IMR-90 (cell line): ENCODE data around the gene ZFHX3. TPM values are rescaled to one million over a fixed set of nuclear protein-coding genes. Genes with fewer than 3 reads are reported as not detected.

Source experiments
- ATAC-seq: fragments of 200-7000 bp; cut with Tn5 transposase; 2 replicates; pipeline ENCODE4 v1.9.1; 2020; ENCODE audit warnings: low read depth, mild to moderate bottlenecking, moderate library complexity
- BruUV-seq: library from RNA; stranded (reverse); fragments of 400-500 nt; replicated peaks from 2 replicates; lab custom pipeline; 2021; lab: Mats Ljungman, UMichigan
- CTCF ChIA-PET: fragments of 300-600 bp; formaldehyde crosslinking; extraction: SDS; loops from one replicate; lab custom pipeline; 2021; ENCODE audit warnings: antibody characterized with exemption; lab: Yijun Ruan, JAX
- POLR2A ChIA-PET: fragments of 300-600 bp; sonication (Branson Sonifier 250); formaldehyde crosslinking; loops from one replicate; lab custom pipeline; 2022; ENCODE audit warnings: antibody characterized with exemption; ENCODE audit not compliant: unreplicated experiment; lab: Charles Lee
- DNase-seq: peaks from one replicate; pipeline ENCODE4 v3.0.0; 2013
- H2AFZ ChIP-seq: replicated peaks from 2 replicates; pipeline ENCODE3; 2013; ENCODE audit warnings: low read length, mild to moderate bottlenecking; ENCODE audit not compliant: poor library complexity
- H2AK5ac ChIP-seq: 2 replicates; pipeline ENCODE4 v1.6.1; 2013; ENCODE audit warnings: low read depth, low read length, inconsistent platforms
- H2AK9ac ChIP-seq: replicated peaks from 2 replicates; pipeline ENCODE3; 2013; ENCODE audit warnings: mild to moderate bottlenecking, low read depth, low read length, moderate library complexity; ENCODE audit not compliant: poor library complexity
- H2BK120ac ChIP-seq: 2 replicates; pipeline ENCODE4 v1.6.1; 2013; ENCODE audit warnings: low read depth, low read length, inconsistent platforms
- H2BK15ac ChIP-seq: 3 replicates; pipeline ENCODE4 v1.6.1; 2013; ENCODE audit warnings: low read depth, low read length, inconsistent platforms
- H2BK20ac ChIP-seq: 2 replicates; pipeline ENCODE4 v1.6.1; 2013; ENCODE audit warnings: low read depth, mild to moderate bottlenecking, inconsistent platforms, low read length, moderate library complexity
- H2BK5ac ChIP-seq: 2 replicates; pipeline ENCODE4 v1.6.1; 2013; ENCODE audit warnings: mild to moderate bottlenecking, low read depth, low read length, inconsistent platforms; ENCODE audit not compliant: poor library complexity, severe bottlenecking
- H3K14ac ChIP-seq: replicated peaks from 2 replicates; pipeline ENCODE4 v1.6.1; 2013; ENCODE audit warnings: low read depth, low read length, inconsistent platforms
- H3K18ac ChIP-seq: 2 replicates; pipeline ENCODE4 v1.6.1; 2013; ENCODE audit warnings: low read depth, low read length, control low read depth
- H3K23ac ChIP-seq: 2 replicates; pipeline ENCODE4 v1.6.1; 2013; ENCODE audit warnings: low read depth, low read length, inconsistent platforms
- H3K27ac ChIP-seq: 2 replicates; pipeline ENCODE4 v1.5.1; 2013; ENCODE audit warnings: mild to moderate bottlenecking, control low read depth, low read length; ENCODE audit not compliant: insufficient read depth
- H3K27me3 ChIP-seq: 2 replicates; pipeline ENCODE4 v1.6.1; 2013; ENCODE audit warnings: low read length; ENCODE audit not compliant: control insufficient read depth, insufficient read depth
- H3K36me3 ChIP-seq: 2 replicates; pipeline ENCODE4 v1.6.1; 2013; ENCODE audit warnings: low read length, mixed read lengths; ENCODE audit not compliant: control insufficient read depth, insufficient read depth
- H3K4ac ChIP-seq: 2 replicates; pipeline ENCODE4 v1.6.1; 2013; ENCODE audit warnings: low read depth, low read length, inconsistent platforms
- H3K4me1 ChIP-seq: 2 replicates; pipeline ENCODE4 v1.6.1; 2013; ENCODE audit warnings: low read length, mixed read lengths; ENCODE audit not compliant: control insufficient read depth, insufficient read depth
- H3K4me2 ChIP-seq: 2 replicates; pipeline ENCODE4 v1.6.1; 2013; ENCODE audit warnings: low read depth, mild to moderate bottlenecking, control low read depth, low read length, moderate library complexity
- H3K4me3 ChIP-seq: 2 replicates; pipeline ENCODE4 v1.5.1; 2013; ENCODE audit warnings: low read depth, mild to moderate bottlenecking, control low read depth, low read length, moderate library complexity; ENCODE audit not compliant: insufficient read depth
- H3K56ac ChIP-seq: 2 replicates; pipeline ENCODE4 v1.6.1; 2013; ENCODE audit warnings: low read length, inconsistent platforms; ENCODE audit not compliant: insufficient read depth; ENCODE audit errors: extremely low read depth
- H3K79me1 ChIP-seq, 2 experiments: 2 replicates each; pipeline ENCODE4 v1.6.1; 2013; ENCODE audit warnings: low read length in 2 of 2, inconsistent platforms in 1 of 2, low read depth in 1 of 2
- H3K9ac ChIP-seq: 2 replicates; pipeline ENCODE4 v1.6.1; 2013; ENCODE audit warnings: low read depth, low read length, control low read depth
- H3K9me1 ChIP-seq: 2 replicates; pipeline ENCODE4 v1.6.1; 2013; ENCODE audit warnings: low read length, inconsistent platforms; ENCODE audit not compliant: insufficient read depth
- H3K9me3 ChIP-seq: 2 replicates; pipeline ENCODE4 v1.6.1; 2013; ENCODE audit warnings: low read length; ENCODE audit not compliant: control insufficient read depth, insufficient read depth
- H4K20me1 ChIP-seq: 2 replicates; pipeline ENCODE4 v1.6.1; 2013; ENCODE audit warnings: low read length, inconsistent platforms; ENCODE audit not compliant: insufficient read depth
- H4K5ac ChIP-seq: 2 replicates; pipeline ENCODE4 v1.6.1; 2013; ENCODE audit warnings: mild to moderate bottlenecking, low read depth, low read length, control low read depth
- H4K8ac ChIP-seq, 2 experiments: 2 replicates each; pipeline ENCODE4 v1.6.1; 2013; ENCODE audit warnings: low read depth in 2 of 2, low read length in 2 of 2, control low read depth in 1 of 2, inconsistent platforms in 1 of 2
- H4K91ac ChIP-seq: 2 replicates; pipeline ENCODE4 v1.6.1; 2013; ENCODE audit warnings: low read depth, low read length, inconsistent platforms; ENCODE audit not compliant: insufficient read depth
- BHLHE40 ChIP-seq: fragments of 150-350 bp; IDR thresholded peaks from 2 replicates; pipeline ENCODE4 v1.6.1; 2016; ENCODE audit warnings: mild to moderate bottlenecking, low read depth, low read length
- CEBPB ChIP-seq: IDR thresholded peaks from 2 replicates; pipeline ENCODE4 v1.6.1; 2012; ENCODE audit warnings: low read depth, low read length, improper control_type of control experiment
- CHD1 ChIP-seq: IDR thresholded peaks from 2 replicates; pipeline ENCODE4 v1.6.1; 2012; ENCODE audit warnings: low read depth, low read length, improper control_type of control experiment
- FOS ChIP-seq: fragments of 150-350 bp; IDR thresholded peaks from 2 replicates; pipeline ENCODE4 v1.6.1; 2016; ENCODE audit warnings: low read depth, low read length
- MAZ ChIP-seq: IDR thresholded peaks from 2 replicates; pipeline ENCODE4 v1.6.1; 2012; ENCODE audit warnings: low read depth, mild to moderate bottlenecking, low read length, improper control_type of control experiment, moderate library complexity, borderline replicate concordance
- MXI1 ChIP-seq: IDR thresholded peaks from 2 replicates; pipeline ENCODE4 v1.6.1; 2012; ENCODE audit warnings: low read depth, mild to moderate bottlenecking, low read length, moderate library complexity, borderline replicate concordance
- NFE2L2 ChIP-seq: fragments of 150-350 bp; IDR thresholded peaks from 2 replicates; pipeline ENCODE4 v1.6.1; 2016; ENCODE audit warnings: low read depth, mild to moderate bottlenecking, low read length
- POLR2A ChIP-seq: IDR thresholded peaks from 2 replicates; pipeline ENCODE4 v1.6.1; 2012; ENCODE audit warnings: mild to moderate bottlenecking, low read depth, low read length
- RAD21 ChIP-seq: IDR thresholded peaks from 2 replicates; pipeline ENCODE4 v1.6.1; 2012; ENCODE audit warnings: low read length, improper control_type of control experiment
- RCOR1 ChIP-seq: IDR thresholded peaks from 2 replicates; pipeline ENCODE4 v1.6.1; 2012; ENCODE audit warnings: mild to moderate bottlenecking, low read length, improper control_type of control experiment; ENCODE audit not compliant: insufficient replicate concordance
- RFX5 ChIP-seq: IDR thresholded peaks from 2 replicates; pipeline ENCODE4 v1.8.0; 2012; ENCODE audit warnings: low read depth, mild to moderate bottlenecking, low read length, moderate library complexity
- SMC3 ChIP-seq: fragments of 150-350 bp; IDR thresholded peaks from 2 replicates; pipeline ENCODE4 v1.6.1; 2016; ENCODE audit warnings: low read depth, mild to moderate bottlenecking, antibody characterized with exemption, low read length, moderate library complexity
- WGBS, 2 experiments: methylation state at CpG; one replicate each; pipeline versions ENCODE4 v1.1.5 to v1.1.7; 2013; ENCODE audit warnings: missing lambda C conversion rate in 2 of 2; ENCODE audit not compliant: insufficient read length in 1 of 2; ENCODE audit errors: extremely low coverage in 2 of 2; 5-methylcytosine and 5-hydroxymethylcytosine counted together
- dilution Hi-C: fragments of 300-500 bp; cut with HindIII; formaldehyde crosslinking; loops from one replicate; pipeline ENCODE4 v1.14.3; 2018; ENCODE audit warnings: low sequenced_read_pairs; ENCODE audit not compliant: unreplicated experiment
- in situ Hi-C: fragments of 300-500 bp; cut with MboI; formaldehyde crosslinking; loops from 3 replicates; pipeline ENCODE4 v1.14.3; 2019; ENCODE audit warnings: low sequenced_read_pairs, inconsistent platforms, mixed read lengths
- intact Hi-C: fragments of 100-400 bp; cut with micrococcal nuclease; formaldehyde crosslinking; loops from 2 replicates; pipeline ENCODE4 v1.10.0; 2022
- polyA plus RNA-seq, 3 experiments: library from polyadenylated mRNA; depleted of rRNA; stranded (reverse); fragments of >200 nt; gene quantifications; 2 replicates each; pipeline ENCODE4 v1.2.3, GENCODE V29; 2012; ENCODE audit warnings: low replicate concordance in 1 of 3
- total RNA-seq: library from RNA; depleted of rRNA; stranded (reverse); fragments of >200 nt; gene quantifications from 2 replicates; pipeline ENCODE4 v1.2.3, GENCODE V29; 2012
- TF ChIP-seq, protein P1 (sequence below): conservative IDR thresholded peaks from 2 replicates; pipeline ENCODE4 v1.5.1; 2012; ENCODE audit warnings: mild to moderate bottlenecking, low read depth, low read length, improper control_type of control experiment
- TF ChIP-seq, protein P2 (sequence below): fragments of 150-350 bp; IDR thresholded peaks from 2 replicates; pipeline ENCODE4 v1.6.1; 2016; ENCODE audit warnings: low read depth, mild to moderate bottlenecking, low read length, moderate library complexity, borderline replicate concordance
- TF ChIP-seq, protein P3 (sequence below): fragments of 150-350 bp; IDR thresholded peaks from 2 replicates; pipeline ENCODE4 v1.6.1; 2017; ENCODE audit warnings: mild to moderate bottlenecking, antibody characterized with exemption, low read length, low read depth

The ZFHX3 gene
- total and polyA plus RNA-seq, 2 of the 4 experiments (the other 2 are of a cell fraction): 1.4 to 1.7 TPM

DNA sequence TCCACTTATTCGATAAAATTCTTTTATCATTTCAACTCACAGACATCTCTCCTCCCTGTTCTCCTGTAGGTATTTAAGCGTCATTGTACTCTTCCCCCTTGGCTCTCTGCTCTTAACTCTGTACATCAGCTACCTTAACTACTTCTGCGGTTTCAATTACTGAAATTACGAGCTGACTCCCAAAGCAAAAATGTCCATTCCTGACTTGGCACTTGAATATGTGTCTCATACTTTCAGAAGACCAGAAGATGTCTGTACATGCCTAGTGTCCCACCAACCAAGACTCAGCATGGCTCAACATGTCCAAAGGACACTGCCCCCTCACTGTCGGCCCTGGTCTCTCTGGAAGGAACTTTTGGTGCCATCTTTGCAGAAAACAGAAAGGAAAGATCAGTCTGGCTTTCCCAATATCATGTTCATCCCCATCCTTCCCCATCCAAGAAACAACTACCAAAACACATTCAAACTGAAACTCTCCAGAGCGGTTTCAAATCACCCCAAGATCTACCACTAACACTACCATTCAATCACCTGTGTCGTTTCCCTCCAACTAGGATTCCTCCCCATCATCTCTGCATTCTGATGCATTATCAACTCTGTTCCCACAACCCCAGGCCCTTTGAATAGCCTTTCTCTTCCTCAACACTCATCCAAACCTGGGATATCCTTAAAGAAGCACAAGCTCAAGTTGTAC lies 74.9 kb downstream of the ZFHX3 start:
- no peak for ATAC-seq
- no peak overlapping the region for H4K91ac ChIP-seq

More for the DNA sequence above, 74.9 kb downstream of the ZFHX3 start:
- in situ Hi-C loops: no loop called here
- Histone ChIP-seq H2BK20ac (no peak overlapping the region), H2BK15ac (no peak overlapping the region), H3K4ac (no peak overlapping the region), H3K18ac (no peak overlapping the region), H3K9me3 (no peaks in the 10 kb centered on the region), H3K9ac (no peak overlapping the region), H3K56ac (no peak overlapping the region), H3K9me1 (peaks cover under 1% of the 10 kb centered on the region; the same call in 1 of the 2 replicates), H3K79me1 (peaks cover 43 to 62% of the 10 kb centered on the region in 2 experiments), H4K8ac (no peak overlapping the region), H3K14ac (no peak overlapping the region), H3K27me3 (no peaks in the 10 kb centered on the region), H2AK9ac (no peak overlapping the region), H3K27ac (no peak overlapping the region), H3K36me3 (no peaks in the 10 kb centered on the region; the same call in 1 of the 2 replicates), H2AFZ (no peak overlapping the region), H2BK5ac (no peak overlapping the region), H2BK120ac (no peak overlapping the region), H2AK5ac (no peak overlapping the region), H3K4me2 (no peak overlapping the region), H4K5ac (no peak overlapping the region), H4K20me1 (peaks cover 33% of the 10 kb centered on the region), H3K4me1 (no peaks in the 10 kb centered on the region), H3K23ac (no peak overlapping the region; the same call in 1 of the 2 replicates), H3K4me3 (no peak overlapping the region)
- TF ChIP-seq, protein P1, sequence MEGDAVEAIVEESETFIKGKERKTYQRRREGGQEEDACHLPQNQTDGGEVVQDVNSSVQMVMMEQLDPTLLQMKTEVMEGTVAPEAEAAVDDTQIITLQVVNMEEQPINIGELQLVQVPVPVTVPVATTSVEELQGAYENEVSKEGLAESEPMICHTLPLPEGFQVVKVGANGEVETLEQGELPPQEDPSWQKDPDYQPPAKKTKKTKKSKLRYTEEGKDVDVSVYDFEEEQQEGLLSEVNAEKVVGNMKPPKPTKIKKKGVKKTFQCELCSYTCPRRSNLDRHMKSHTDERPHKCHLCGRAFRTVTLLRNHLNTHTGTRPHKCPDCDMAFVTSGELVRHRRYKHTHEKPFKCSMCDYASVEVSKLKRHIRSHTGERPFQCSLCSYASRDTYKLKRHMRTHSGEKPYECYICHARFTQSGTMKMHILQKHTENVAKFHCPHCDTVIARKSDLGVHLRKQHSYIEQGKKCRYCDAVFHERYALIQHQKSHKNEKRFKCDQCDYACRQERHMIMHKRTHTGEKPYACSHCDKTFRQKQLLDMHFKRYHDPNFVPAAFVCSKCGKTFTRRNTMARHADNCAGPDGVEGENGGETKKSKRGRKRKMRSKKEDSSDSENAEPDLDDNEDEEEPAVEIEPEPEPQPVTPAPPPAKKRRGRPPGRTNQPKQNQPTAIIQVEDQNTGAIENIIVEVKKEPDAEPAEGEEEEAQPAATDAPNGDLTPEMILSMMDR: no peak
- no peak for TF ChIP-seq CHD1
- TF ChIP-seq MXI1: no peak
- no peak for TF ChIP-seq CEBPB
- no peak for TF ChIP-seq RFX5
- no peak for TF ChIP-seq MAZ
- TF ChIP-seq RAD21: no peak
- no peak for TF ChIP-seq SMC3
- TF ChIP-seq, protein P2, sequence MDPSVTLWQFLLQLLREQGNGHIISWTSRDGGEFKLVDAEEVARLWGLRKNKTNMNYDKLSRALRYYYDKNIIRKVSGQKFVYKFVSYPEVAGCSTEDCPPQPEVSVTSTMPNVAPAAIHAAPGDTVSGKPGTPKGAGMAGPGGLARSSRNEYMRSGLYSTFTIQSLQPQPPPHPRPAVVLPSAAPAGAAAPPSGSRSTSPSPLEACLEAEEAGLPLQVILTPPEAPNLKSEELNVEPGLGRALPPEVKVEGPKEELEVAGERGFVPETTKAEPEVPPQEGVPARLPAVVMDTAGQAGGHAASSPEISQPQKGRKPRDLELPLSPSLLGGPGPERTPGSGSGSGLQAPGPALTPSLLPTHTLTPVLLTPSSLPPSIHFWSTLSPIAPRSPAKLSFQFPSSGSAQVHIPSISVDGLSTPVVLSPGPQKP: no peak
- TF ChIP-seq RCOR1: no peak
- TF ChIP-seq, protein P3, sequence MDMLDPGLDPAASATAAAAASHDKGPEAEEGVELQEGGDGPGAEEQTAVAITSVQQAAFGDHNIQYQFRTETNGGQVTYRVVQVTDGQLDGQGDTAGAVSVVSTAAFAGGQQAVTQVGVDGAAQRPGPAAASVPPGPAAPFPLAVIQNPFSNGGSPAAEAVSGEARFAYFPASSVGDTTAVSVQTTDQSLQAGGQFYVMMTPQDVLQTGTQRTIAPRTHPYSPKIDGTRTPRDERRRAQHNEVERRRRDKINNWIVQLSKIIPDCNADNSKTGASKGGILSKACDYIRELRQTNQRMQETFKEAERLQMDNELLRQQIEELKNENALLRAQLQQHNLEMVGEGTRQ: no peak
- no peak for TF ChIP-seq NFE2L2
- no peak for TF ChIP-seq FOS
- no peak for TF ChIP-seq POLR2A
- TF ChIP-seq BHLHE40: no peak
- 95% methylated on average over 7 of the region's 7 CpGs; no CpG with 5 or more reads in 1 of the 2 experiments for WGBS, 2 experiments
- dilution Hi-C loops: no loop called here
- BruUV-seq: no TSS peak
- ChIA-PET POLR2A (no interaction called here), CTCF (no interaction called here)
- intact Hi-C loops: no loop called here
- no peak for DNase-seq
